SK-N-SH treated with all-trans-retinoic acid at 6 μM for 48 hours (cell line): ENCODE data around the gene INS.

Experiments
- CSDC2 ChIP-seq: fragments of 250-450 bp; sonication (Bioruptor Pico); IDR thresholded peaks from 2 replicates; pipeline ENCODE4 v1.5.0; 2020; ENCODE audit warnings: mild to moderate bottlenecking, moderate library complexity
- ISL1 ChIP-seq: fragments of 250-450 bp; sonication (Bioruptor Pico); IDR thresholded peaks from 2 replicates; pipeline ENCODE4 v2.1.2; 2022; ENCODE audit warnings: mild to moderate bottlenecking, moderate library complexity
- OSR1 ChIP-seq: fragments of 250-450 bp; sonication (Bioruptor Pico); IDR thresholded peaks from 2 replicates; pipeline ENCODE4 v1.8.0; 2022; ENCODE audit warnings: moderate library complexity, mild to moderate bottlenecking, inconsistent platforms
- TCF4 ChIP-seq: fragments of 250-450 bp; sonication (Bioruptor Pico); IDR thresholded peaks from 2 replicates; pipeline ENCODE4 v1.8.0; 2021; ENCODE audit warnings: mild to moderate bottlenecking, moderate library complexity, borderline replicate concordance
- ZNF565 ChIP-seq: fragments of 450-650 bp; formaldehyde crosslinking; conservative IDR thresholded peaks from 2 replicates; pipeline ENCODE4 v1.5.0; 2020; ENCODE audit warnings: low read depth, mild to moderate bottlenecking, moderate library complexity

DNA sequence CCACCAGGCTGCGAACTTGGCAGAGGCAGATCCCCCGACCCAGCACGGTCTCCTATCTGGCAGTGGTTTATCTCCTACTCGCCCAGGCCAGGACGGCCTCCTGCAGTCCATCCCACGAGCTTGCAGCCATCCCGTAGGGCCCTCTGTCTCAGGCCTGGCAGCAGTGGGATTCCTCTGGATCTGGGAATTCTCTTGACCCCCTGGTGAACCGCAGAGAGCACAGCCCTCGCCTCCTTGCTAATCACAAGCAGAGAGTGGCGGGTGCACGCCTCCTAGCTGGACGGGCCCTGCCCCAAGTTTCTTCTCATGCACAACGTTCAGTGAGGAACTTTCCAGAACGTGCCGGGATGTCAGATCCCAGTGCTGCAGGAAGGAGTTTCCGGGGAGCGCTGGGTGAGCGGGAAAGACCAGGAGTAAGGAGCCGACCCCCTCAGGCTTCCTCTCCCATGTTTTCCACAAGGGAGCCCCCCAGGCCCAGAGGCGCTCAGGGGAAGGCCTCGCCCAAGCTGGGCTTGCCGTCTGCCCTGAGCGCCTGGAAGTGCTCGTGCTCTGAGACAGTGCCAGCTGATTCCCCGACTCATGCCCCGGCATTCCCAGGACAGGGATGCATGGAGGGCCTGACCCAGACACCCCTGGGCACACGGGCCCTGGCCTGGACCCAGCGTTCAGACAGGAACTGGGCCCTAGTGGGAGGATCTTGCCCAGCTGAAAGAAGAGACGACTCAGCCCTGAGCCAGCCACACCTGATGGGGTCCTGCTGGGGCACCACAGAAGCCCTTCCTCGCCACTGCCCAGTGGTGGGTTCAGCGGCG, 46.4 kb downstream of the INS start:
- TF ChIP-seq TCF4 (CRISPR knock-in tag): no peak
- TF ChIP-seq CSDC2 (CRISPR knock-in tag): no peak
- TF ChIP-seq ISL1 (CRISPR knock-in tag): no peak
- TF ChIP-seq OSR1: no peak
- TF ChIP-seq ZNF565: no peak
